ENCODE data around the gene HM13.
"Not testable (repeated sequence)": the region's sequence is repeated elsewhere in the genome, so short reads cannot be mapped to it uniquely, and the experiment has no call there.

The HM13 gene

DNA sequence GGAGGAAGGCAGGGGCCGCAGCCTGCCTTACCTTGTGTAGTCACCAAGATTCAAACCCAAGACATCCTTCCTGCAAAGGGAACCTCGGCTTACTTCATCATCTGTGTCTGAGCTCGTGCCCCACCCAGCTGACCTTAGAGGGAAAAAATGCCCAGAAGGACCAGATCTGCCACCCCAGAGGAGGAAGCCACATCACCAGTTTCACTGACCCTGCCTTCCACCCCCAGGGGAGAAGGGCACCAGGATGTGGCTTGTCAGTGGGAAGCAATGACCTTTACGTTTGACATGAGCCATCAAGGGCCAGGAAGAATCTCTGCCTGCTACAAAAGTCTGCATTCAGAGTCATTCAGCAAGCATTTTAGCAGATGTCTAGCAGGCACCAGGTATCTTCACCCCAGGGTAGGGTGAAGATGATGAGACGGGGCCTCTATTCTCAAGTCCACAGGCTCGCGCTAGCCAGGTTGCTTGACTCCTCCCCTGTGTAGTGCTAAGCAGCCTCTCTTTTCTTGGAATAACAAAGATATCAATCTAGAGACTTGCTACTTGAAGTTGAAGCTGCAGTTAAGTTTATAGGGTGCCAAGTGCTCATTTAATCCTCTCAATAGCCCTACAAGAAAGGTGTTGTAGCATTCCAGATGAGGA is 28.1 kb downstream of the HM13 start:
- H3K4me3 Mint-ChIP-seq, result no peak overlapping the region
- DNase-seq, result no peak
- no peaks in the 10 kb centered on the region for H3K9me3 Mint-ChIP-seq
- H3K36me3 Mint-ChIP-seq, result peaks cover 35% of the 10 kb centered on the region
- H3K27ac Mint-ChIP-seq, result peak overlapping the region; percentile 58
- CTCF ChIA-PET, result interaction anchor here (0.9 to 1.5 kb wide), 5 partner anchors 16 to 26 kb away, joined by 3 to 7 read pairs (median 3); no protein-coding TSS in a partner anchor
- H3K4me1 Mint-ChIP-seq, result peaks cover 37% of the 10 kb centered on the region
- H3K27me3 Mint-ChIP-seq, result no peaks in the 10 kb centered on the region

DNA sequence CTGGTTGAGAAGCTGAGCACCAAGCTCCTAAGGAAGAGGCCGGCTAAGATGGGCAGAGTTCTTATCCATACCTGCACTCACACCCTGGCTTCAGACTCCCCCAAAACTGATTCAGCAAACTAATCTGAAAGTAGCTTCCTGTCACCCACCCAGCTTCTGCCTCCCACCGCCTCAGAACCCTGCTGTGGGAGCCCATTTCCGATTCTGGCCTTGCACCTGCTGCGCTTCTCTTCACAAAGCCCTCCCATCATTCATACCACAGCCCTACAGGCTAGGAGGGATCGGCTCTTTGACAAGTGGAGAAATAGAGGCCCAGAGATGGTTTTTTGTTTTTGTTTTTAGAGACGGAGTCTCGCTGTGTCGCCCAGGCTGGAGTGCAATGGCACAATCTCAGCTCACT is 28.7 kb downstream of the HM13 start:
- Mint-ChIP-seq H3K4me3 (no peak overlapping the region), H3K36me3 (peaks cover 40% of the 10 kb centered on the region)
- CTCF ChIA-PET, result interaction anchor here (0.9 to 1.5 kb wide), 2 partner anchors 16 to 26 kb away, joined by 3 to 7 read pairs; no protein-coding TSS in a partner anchor

DNA sequence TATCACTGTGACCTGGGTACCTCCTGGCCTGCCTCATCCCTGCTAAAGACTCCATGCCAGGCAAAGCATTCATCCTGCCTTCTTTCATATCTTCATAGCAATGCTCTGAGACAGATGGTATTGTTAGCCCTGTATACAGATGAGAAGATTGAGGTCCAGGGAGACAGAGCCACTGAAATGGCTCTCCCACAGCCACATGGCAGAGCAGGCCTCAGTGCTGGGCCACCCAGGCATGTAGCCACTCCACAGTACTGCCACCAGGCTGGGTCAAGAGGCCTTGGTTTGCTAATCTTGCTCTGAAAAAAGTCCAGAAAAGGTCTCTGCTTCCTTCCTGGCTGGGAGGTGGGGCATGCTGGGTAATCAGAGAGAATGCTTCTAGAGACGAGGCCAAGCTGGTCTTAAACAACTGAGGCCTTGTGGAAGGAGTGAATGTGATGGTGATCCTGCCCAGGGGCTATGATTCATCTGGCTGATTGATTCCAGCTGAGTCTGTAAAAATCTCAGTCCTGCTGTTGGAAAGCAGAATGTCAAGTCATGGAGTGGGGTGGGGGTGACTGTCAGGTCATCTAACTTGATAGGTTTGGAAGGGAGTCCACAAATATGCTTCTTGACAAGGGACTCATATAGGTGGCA is 29.8 kb downstream of the HM13 start:
- Mint-ChIP-seq H3K27me3 (no peaks in the 10 kb centered on the region), H3K4me3 (no peak overlapping the region), H3K9me3 (no peaks in the 10 kb centered on the region), H3K4me1 (peaks cover 42% of the 10 kb centered on the region), H3K36me3 (peaks cover 39% of the 10 kb centered on the region), H3K27ac (no peak overlapping the region)
- CTCF ChIA-PET, result interaction anchor here (1.0 to 1.5 kb wide), 3 partner anchors 14 to 69 kb away, joined by 3 to 7 read pairs (median 3); no protein-coding TSS in a partner anchor
- DNase-seq, result no peak

More for the DNA sequence above, 28.7 kb downstream of the HM13 start:
- H3K9me3 Mint-ChIP-seq, result no peaks in the 10 kb centered on the region
- H3K27ac Mint-ChIP-seq, result peak overlapping the region; percentile 12
- no peak for DNase-seq
- no peaks in the 10 kb centered on the region for H3K27me3 Mint-ChIP-seq
- peaks cover 33% of the 10 kb centered on the region for H3K4me1 Mint-ChIP-seq

DNA sequence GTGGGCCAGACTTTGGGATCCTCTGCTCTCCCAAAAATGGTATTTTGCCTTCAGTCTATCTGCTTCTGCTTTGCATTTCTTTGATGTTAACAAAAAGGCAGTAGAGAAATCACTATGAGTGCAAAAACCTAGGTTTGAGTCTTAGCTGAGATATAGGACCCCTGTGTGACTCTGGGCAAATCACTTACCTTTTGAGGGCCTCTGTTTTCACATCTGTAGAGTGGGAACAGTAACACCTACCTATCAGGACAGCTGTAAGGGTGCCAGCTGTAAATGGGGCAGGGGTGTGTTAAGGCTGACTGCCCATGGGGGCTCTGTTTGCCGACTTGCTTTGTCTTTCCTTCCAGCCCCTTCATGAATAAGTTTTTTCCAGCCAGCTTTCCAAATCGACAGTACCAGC is 30.4 kb downstream of the HM13 start:
- Mint-ChIP-seq H3K36me3 (peaks cover 42% of the 10 kb centered on the region), H3K27ac (no peak overlapping the region), H3K9me3 (no peaks in the 10 kb centered on the region), H3K4me1 (peaks cover 43% of the 10 kb centered on the region), H3K4me3 (no peak overlapping the region), H3K27me3 (no peaks in the 10 kb centered on the region)
- CTCF ChIA-PET, result interaction anchor here (1.0 to 1.5 kb wide), 3 partner anchors 14 to 68 kb away, joined by 3 to 7 read pairs (median 3); no protein-coding TSS in a partner anchor
- no peak for DNase-seq

DNA sequence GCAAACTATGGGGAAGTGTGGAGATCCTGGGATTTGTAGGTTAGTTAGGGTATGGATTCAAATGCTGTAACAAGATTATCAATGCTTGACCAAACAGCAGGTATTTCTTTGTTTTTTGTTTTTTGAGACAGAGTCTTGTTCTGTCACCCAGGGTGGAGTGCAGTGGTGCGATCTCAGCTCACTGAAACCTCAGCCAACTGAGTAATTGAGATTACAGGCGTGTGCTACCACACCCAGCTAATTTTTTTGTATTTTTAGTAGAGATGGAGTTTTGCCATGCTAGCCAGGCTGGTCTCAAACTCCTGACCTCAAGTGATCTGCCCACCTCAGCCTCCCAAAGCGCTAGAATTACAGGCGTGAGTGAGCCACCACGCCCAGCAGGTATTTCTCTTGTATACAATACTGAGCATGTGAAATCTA is 31.4 kb downstream of the HM13 start:
- H3K27ac Mint-ChIP-seq, result peak overlapping the region; percentile 8
- H3K4me3 Mint-ChIP-seq, DNase-seq, H3K27me3 Mint-ChIP-seq, CTCF ChIA-PET, H3K9me3 Mint-ChIP-seq: not testable (repeated sequence)
- H3K36me3 Mint-ChIP-seq, result peaks cover 49% of the 10 kb centered on the region
- peaks cover 43% of the 10 kb centered on the region for H3K4me1 Mint-ChIP-seq

DNA sequence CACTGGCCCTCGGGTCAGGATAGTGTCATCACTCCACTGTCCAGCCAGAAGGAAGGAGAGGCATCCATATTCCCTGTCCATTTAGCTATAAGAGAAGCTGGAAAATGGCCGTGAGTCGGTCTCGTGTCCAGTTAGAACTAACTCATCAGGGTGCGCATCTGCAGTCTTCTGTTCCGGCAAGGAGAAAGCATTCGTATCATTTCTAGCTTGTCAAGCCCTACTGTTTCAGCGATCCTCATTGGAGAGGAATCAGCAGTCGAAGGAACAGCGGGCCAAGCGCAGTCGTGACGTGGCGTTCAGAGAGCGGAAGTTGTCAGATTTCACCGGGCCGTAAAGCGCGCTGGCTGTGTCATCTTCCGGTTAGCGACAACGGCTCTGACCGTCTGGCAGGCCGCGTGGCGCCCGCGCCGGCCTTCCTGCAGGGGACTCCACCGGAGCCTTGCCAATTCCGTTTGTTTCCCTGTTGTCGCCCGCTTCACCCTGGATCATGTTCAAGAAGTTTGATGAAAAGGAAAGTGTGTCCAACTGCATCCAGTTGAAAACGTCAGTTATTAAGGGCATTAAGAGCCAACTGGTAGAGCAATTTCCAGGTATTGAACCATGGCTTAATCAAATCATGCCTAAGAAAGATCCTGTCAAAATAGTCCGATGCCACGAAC is 32.9 kb downstream of the HM13 start:
- Mint-ChIP-seq H3K27ac (peak overlapping the region; percentile 93), H3K9me3 (no peaks in the 10 kb centered on the region), H3K27me3 (no peaks in the 10 kb centered on the region), H3K36me3 (peaks cover 59% of the 10 kb centered on the region), H3K4me1 (peaks cover 32% of the 10 kb centered on the region), H3K4me3 (peak overlapping the region; percentile 82)
- CTCF ChIA-PET, result interaction anchor here (0.9 to 1.2 kb wide), 2 partner anchors 13 to 14 kb away, joined by 3 to 4 read pairs; no protein-coding TSS in a partner anchor
- DNase-seq, result peak; percentile 88

DNA sequence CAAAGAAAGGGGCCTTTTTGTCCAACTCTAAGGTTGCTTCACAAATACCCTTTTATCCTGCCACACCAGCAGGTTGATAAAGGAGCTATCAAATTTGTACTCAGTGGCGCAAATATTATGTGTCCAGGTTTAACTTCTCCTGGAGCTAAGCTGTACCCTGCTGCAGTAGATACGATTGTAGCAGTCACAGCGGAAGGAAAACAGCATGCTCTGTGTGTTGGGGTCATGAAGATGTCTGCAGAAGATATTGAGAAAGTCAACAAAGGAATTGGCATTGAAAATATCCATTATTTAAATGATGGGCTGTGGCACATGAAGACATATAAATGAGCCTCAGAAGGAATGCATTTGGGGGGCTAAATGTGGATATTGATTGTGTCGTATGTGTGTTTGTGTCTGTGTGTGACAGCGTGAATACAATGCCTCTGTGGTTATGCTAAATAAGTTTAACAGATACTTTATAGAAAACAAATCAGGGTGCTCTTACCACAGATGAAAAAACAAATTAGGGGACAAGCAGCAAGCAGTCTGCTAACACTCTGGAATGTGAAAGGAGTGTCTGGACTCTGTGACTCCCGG is 33.6 kb downstream of the HM13 start:
- Mint-ChIP-seq H3K4me3 (peak overlapping the region; percentile 82), H3K9me3 (no peaks in the 10 kb centered on the region), H3K27me3 (no peaks in the 10 kb centered on the region), H3K4me1 (peaks cover 25% of the 10 kb centered on the region), H3K36me3 (peaks cover 62% of the 10 kb centered on the region), H3K27ac (peak overlapping the region; percentile 93)
- no peak for DNase-seq
- CTCF ChIA-PET, result no interaction called here

DNA sequence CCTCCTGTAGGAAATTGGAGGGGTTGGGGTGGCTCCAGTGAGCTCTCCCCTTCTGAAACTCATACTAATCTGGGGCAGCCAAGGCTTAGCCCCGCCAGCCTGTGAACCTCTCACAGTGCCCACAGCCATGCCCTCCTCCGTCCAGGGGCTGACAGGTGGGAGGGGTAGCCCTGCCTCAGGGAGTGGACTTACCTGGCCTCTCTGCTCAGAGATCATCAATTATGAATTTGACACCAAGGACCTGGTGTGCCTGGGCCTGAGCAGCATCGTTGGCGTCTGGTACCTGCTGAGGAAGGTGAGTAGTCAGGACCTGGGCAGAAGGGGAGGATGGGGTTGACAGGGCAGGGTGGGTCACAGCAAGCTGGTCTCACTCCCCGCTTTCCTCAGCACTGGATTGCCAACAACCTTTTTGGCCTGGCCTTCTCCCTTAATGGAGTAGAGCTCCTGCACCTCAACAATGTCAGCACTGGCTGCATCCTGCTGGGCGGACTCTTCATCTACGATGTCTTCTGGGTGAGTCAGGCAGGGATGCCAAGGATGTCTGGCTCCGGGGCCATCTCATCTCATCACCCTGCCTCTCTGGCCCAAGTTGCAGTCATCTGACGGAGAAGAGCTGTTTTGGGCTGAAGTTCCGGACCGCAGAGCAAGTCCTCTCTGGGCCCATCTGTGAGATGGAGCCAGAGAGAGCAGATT is 34.7 kb downstream of the HM13 start:
- CTCF ChIA-PET, result interaction anchor here (0.9 to 1.3 kb wide), 3 partner anchors 8 to 15 kb away, joined by 3 to 4 read pairs (median 4); no protein-coding TSS in a partner anchor
- Mint-ChIP-seq H3K4me3 (peak overlapping the region; percentile 82), H3K36me3 (peaks cover 64% of the 10 kb centered on the region)

DNA sequence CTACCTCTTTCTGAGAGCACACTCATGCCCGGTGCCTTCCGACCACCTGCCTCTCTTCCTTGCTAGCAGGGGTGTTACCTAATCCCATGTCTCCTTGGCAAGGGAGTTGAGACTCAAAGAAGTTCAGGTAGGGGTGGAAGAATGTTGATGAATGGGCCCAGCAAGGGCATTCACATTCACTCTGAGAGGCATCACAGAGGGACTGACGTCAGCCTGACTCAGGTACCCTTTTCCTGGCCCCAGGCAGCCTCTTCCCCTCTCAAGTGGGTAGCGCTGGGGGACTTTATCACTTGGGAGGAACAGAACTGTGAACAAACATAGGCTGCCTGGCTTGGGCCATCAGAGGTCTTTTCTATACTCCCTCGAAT is 35.3 kb downstream of the HM13 start:
- CTCF ChIA-PET, result interaction anchor here (0.9 to 1.3 kb wide), 3 partner anchors 8 to 14 kb away, joined by 3 to 4 read pairs (median 4); no protein-coding TSS in a partner anchor
- no peak for DNase-seq
- H3K36me3 Mint-ChIP-seq, result peaks cover 62% of the 10 kb centered on the region
- H3K4me3 Mint-ChIP-seq, result no peak overlapping the region
- H3K27me3 Mint-ChIP-seq, result no peaks in the 10 kb centered on the region
- peaks cover 20% of the 10 kb centered on the region for H3K4me1 Mint-ChIP-seq
- no peaks in the 10 kb centered on the region for H3K9me3 Mint-ChIP-seq
- peak overlapping the region; percentile 28 for H3K27ac Mint-ChIP-seq

More for the DNA sequence above, 34.7 kb downstream of the HM13 start:
- DNase-seq, result no peak
- Mint-ChIP-seq H3K27me3 (no peaks in the 10 kb centered on the region), H3K9me3 (no peaks in the 10 kb centered on the region), H3K4me1 (peaks cover 23% of the 10 kb centered on the region), H3K27ac (peak overlapping the region; percentile 93)

DNA sequence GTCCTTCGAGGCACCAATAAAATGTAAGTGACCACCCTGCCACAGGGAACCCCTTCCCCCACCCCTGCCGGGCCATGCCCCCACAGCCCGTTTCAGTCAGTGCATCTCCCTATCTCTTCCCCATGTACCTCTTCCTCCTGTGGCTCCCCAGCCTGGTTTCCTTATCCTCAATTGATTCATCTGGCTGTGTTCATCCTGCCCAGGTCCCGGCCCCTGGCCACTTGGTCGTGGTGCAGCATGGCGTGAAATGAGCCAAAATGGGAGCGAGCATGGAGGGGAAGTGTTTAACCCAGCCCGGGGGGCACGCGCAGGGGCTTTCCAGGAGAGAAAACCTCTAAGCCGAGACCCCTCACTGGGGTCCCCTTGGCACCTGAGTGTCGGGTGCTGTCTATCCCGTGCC is 35.9 kb downstream of the HM13 start:
- Mint-ChIP-seq H3K4me3 (no peak overlapping the region), H3K4me1 (peaks cover 20% of the 10 kb centered on the region), H3K27me3 (no peaks in the 10 kb centered on the region), H3K9me3 (no peaks in the 10 kb centered on the region), H3K27ac (no peak overlapping the region), H3K36me3 (peaks cover 60% of the 10 kb centered on the region)
- DNase-seq, result no peak
- CTCF ChIA-PET, result interaction anchor here (2.6 to 30.9 kb wide), 2 partner anchors 11 to 61 kb away, joined by 22 to 853 read pairs; partner anchors contain the start of gene ID1

DNA sequence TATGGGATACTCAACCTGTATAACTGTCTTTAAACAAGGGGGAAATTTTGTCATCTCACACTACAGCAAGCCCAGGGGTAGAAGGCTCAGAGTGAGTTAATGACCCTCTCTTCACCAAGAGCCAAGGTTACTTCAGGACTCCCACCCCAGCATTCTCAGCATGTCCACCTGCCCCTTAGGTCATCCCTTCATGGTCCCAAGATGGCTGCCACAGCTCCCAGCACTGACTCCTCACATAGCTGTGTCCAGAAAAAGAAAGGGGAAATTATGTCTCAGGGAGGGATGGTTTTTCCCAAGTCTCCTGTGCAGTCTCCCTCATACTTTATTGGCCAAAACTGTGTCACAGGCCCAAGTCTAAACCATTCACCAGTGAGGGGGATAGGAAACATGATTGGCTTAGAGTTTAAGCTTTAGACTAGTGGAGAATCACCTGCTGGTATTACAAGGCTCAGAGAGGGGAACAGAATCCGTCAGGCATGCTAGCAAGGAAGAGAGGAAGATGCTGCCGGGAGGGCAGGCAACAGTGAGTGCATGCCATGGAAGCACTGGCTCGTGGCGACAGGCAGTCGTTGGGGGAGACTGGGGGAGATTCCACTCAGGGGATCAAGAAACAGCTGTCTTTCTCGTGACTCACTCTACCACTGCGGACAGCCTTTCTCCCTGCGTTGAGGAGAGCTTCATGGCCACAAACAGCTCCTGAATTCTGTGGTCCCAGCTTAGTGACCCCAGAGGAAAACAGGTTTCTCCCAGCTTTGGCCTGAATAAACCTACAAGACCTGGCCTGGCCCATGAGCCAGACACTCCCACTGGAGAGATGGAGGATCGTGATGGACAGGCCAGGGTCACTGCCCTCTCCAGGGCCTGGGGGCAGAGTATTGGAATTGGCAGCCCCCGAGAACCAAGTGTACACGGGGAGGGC is 37.2 kb downstream of the HM13 start:
- Mint-ChIP-seq H3K9me3 (no peaks in the 10 kb centered on the region), H3K36me3 (peaks cover 60% of the 10 kb centered on the region), H3K4me1 (peaks cover 16% of the 10 kb centered on the region), H3K27ac (no peak overlapping the region), H3K4me3 (no peak overlapping the region), H3K27me3 (no peaks in the 10 kb centered on the region)
- no peak for DNase-seq
- CTCF ChIA-PET, result interaction anchor here (1.5 to 30.9 kb wide), 4 partner anchors 9 to 83 kb away, joined by 3 to 853 read pairs (median 16); partner anchors contain the start of gene ID1

DNA sequence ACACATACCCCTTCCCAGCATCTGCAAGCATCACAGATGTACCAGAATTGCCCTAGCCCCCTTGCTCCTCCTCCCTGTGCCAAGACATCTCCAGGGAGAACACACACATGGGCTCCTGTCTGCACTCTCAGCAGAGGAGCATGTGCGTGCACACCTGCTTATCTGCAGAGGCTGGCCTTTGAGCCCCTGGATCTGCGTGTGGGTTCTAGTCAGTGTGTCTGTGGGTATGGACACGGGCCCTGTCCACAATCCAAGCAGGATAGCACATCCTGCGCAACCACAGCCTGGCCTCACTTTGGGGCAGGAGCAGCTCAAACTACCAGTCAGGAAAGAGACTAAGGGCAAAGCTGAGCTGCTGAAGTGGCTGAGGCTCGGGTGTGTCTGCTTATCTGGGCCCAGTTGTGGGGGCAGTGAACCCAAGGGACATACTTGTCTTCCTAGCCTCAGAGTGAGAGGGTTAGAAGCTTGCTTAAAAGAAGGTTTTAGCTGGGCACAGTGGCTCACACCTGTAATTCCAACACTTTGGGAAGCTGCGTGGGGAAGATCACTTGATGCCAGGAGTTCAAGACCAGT is 41.0 kb downstream of the HM13 start:
- CTCF ChIA-PET, result interaction anchor here (1.0 to 30.9 kb wide), 4 partner anchors 11 to 105 kb away, joined by 3 to 853 read pairs (median 12); partner anchors contain the start of gene ID1
- H3K36me3 Mint-ChIP-seq, result peaks cover 42% of the 10 kb centered on the region
- H3K4me3 Mint-ChIP-seq, result no peak overlapping the region

More for the DNA sequence above, 41.0 kb downstream of the HM13 start:
- Mint-ChIP-seq H3K9me3 (no peaks in the 10 kb centered on the region), H3K27me3 (no peaks in the 10 kb centered on the region), H3K4me1 (peaks cover 10% of the 10 kb centered on the region), H3K27ac (no peak overlapping the region)
- no peak for DNase-seq
